Measurements from ENCODE around the gene GAK. TPM values are rescaled to one million over a fixed set of nuclear protein-coding genes. Genes with fewer than 3 reads are reported as not detected.

Gene GAK
- total and polyA plus RNA-seq, 3 experiments from 2014 or later: 82.9 to 118 (median 112) TPM

DNA sequence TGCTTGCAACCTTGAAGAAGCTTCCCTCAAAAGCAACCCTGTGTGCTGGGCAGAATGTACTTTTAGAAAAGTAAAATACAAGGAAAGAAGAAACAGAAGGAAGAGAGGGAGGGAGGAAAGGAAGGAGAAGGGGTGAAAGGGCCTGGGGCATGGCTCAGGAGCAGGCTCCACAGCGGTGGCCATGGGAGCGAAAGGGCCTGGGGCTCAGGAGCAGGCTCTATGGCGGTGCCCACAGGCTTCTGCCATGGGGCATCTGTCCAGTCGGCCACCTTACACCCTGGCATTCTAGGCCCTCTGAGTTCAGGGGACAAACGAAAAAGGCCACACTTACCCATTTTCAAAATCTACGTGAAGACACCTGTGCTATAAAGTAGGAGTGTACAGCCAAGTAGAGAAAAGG, 31.4 kb downstream of the GAK start:
- Histone ChIP-seq H3K4me1 (ENCODE audit: insufficient read depth, low read length) (no peaks in the 10 kb centered on the region), H3K27ac (ENCODE audit: low read depth, low read length) (no peak overlapping the region), H3K27me3 (ENCODE audit: insufficient read depth, low read length, poor library complexity, severe bottlenecking) (no peaks in the 10 kb centered on the region), H3K4me3 (ENCODE audit: low read length) (no peak overlapping the region), H3K36me3 (ENCODE audit: insufficient read depth, low read length) (peaks cover 8% of the 10 kb centered on the region), H3K9me3 (ENCODE audit: low read length) (no peaks in the 10 kb centered on the region)
- ChIA-PET CTCF (no interaction called here), POLR2A (no interaction called here)
- H3K9me3 Mint-ChIP-seq: no peaks in the 10 kb centered on the region
- peaks cover 4 to 70% (median 6%) of the 10 kb centered on the region in 3 donors for H3K36me3 Mint-ChIP-seq
- no peaks in the 10 kb centered on the region for H3K27me3 Mint-ChIP-seq
- peaks cover 6 to 14% (median 11%) of the 10 kb centered on the region in 3 donors for H3K4me1 Mint-ChIP-seq
- peak overlapping the region in 1 of 8 donors; percentile 91 for H3K27ac Mint-ChIP-seq
- no peak for DNase-seq
- H3K4me3 Mint-ChIP-seq: no peak overlapping the region

DNA sequence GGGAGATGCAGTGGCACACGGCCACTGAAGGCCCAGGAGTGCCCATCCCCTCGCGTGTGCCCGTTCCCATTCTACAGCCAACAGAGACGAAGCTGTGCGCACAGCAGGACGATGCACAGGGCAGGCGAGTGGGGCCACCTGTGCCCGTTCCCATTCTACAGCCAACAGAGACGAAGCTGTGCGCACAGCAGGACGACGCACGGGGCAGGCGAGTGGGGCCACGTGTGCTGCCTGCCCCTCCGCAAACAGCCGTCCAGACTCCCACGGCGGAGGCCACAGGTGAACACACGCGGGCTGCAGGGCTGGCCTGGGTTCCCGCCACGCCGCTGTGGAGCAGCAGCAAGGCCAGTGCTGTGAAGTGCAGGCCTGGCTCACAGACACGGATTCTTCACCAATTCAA, 32.0 kb downstream of the GAK start:
- H3K27me3 Mint-ChIP-seq: no peaks in the 10 kb centered on the region
- peaks cover 6 to 14% (median 11%) of the 10 kb centered on the region in 3 donors for H3K4me1 Mint-ChIP-seq
- DNase-seq: no peak

DNA sequence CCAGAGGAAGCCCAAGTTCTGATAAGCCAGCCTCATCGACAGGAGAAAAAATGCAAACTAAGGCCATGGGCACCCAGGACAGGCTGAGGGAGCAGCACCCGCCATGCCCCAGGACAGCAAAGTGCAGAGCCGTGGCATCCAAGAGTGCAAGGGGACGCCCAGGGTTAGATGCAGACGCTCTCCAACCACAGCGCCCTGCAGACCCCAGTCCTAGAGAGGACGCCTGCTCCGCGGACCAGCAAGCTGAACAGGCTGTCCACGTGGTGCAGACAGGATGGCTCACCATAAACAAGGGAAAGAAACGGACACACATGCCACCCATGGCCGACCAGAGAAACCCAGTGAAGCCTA, 32.6 kb downstream of the GAK start:
- H3K4me1 Mint-ChIP-seq: peaks cover 6 to 14% (median 11%) of the 10 kb centered on the region in 3 donors
- H3K4me3 Mint-ChIP-seq: peak overlapping the region in 1 of 7 donors; percentile 45
- peaks cover 4 to 71% (median 4%) of the 10 kb centered on the region in 3 donors for H3K36me3 Mint-ChIP-seq
- no peaks in the 10 kb centered on the region for H3K27me3 Mint-ChIP-seq
- Histone ChIP-seq H3K4me3 (ENCODE audit: low read length) (no peak overlapping the region), H3K4me1 (ENCODE audit: insufficient read depth, low read length) (no peaks in the 10 kb centered on the region), H3K27me3 (ENCODE audit: insufficient read depth, low read length, poor library complexity, severe bottlenecking) (no peaks in the 10 kb centered on the region), H3K9me3 (ENCODE audit: low read length) (no peaks in the 10 kb centered on the region), H3K27ac (ENCODE audit: low read depth, low read length) (no peak overlapping the region), H3K36me3 (ENCODE audit: insufficient read depth, low read length) (peaks cover 8% of the 10 kb centered on the region)
- CTCF ChIA-PET: no interaction called here
- no peaks in the 10 kb centered on the region for H3K9me3 Mint-ChIP-seq
- DNase-seq: no peak
- H3K27ac Mint-ChIP-seq: peak overlapping the region in 4 of 8 donors; percentile 29 to 72 (median 62)
- POLR2A ChIA-PET: no interaction called here

More for the DNA sequence above, 32.0 kb downstream of the GAK start:
- H3K36me3 ChIP-seq (ENCODE audit: insufficient read depth, low read length): peaks cover 8% of the 10 kb centered on the region
- Mint-ChIP-seq H3K4me3 (no peak overlapping the region), H3K27ac (peak overlapping the region in 1 of 8 donors; percentile 29), H3K36me3 (peaks cover 4 to 72% (median 6%) of the 10 kb centered on the region in 3 donors), H3K9me3 (no peaks in the 10 kb centered on the region)
- no peaks in the 10 kb centered on the region for H3K4me1 ChIP-seq (ENCODE audit: insufficient read depth, low read length)
- H3K9me3 ChIP-seq (ENCODE audit: low read length): no peaks in the 10 kb centered on the region
- H3K27ac ChIP-seq (ENCODE audit: low read depth, low read length): no peak overlapping the region
- no peaks in the 10 kb centered on the region for H3K27me3 ChIP-seq (ENCODE audit: insufficient read depth, low read length, poor library complexity, severe bottlenecking)
- ChIA-PET CTCF (no interaction called here), POLR2A (no interaction called here)
- H3K4me3 ChIP-seq (ENCODE audit: low read length): no peak overlapping the region

DNA sequence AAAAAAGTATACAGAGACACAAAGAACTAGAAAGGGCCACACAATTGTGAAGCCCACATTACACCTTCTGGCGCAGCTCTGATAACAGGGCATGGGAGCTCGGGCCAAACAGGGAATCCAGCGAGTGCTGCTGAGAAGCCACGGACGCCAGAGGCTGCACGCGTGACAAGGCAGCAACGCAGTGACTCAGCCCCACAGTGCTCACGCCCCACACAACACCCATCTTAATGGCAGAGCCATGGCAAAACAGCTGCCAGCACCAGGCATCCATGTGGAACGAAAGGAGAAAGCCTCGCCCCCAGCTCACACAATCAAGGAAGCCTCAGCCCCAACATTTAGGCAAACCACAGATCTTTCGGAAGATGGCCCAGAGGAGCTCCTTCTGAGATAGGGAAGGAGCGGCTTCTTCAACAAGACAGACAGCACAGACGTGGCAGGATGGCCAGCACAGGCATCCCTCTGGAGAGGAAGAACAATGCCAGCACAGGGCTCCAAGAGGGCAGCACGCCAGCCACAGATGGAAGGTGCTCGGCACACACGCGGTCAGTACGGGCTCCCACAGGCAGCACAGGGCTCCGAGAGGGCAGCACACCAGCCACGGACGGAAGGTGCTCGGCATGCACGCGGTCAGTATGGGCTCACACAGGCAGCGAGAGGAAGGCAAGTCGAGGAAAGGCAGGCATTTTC, 33.1 kb downstream of the GAK start:
- peaks cover 6 to 14% (median 11%) of the 10 kb centered on the region in 3 donors for H3K4me1 Mint-ChIP-seq
- CTCF ChIA-PET: no interaction called here
- H3K36me3 Mint-ChIP-seq: peaks cover 4 to 75% (median 4%) of the 10 kb centered on the region in 3 donors
- DNase-seq: no peak
- POLR2A ChIA-PET: no interaction called here
- H3K27ac Mint-ChIP-seq: peak overlapping the region in 2 of 8 donors; percentile 72 to 81
- no peak overlapping the region for H3K27ac ChIP-seq (ENCODE audit: low read depth, low read length)
- H3K4me3 ChIP-seq (ENCODE audit: low read length): no peak overlapping the region
- no peaks in the 10 kb centered on the region for H3K9me3 ChIP-seq (ENCODE audit: low read length)
- H3K27me3 Mint-ChIP-seq: no peaks in the 10 kb centered on the region
- no peaks in the 10 kb centered on the region for H3K4me1 ChIP-seq (ENCODE audit: insufficient read depth, low read length)
- no peak overlapping the region for H3K4me3 Mint-ChIP-seq
- no peaks in the 10 kb centered on the region for H3K9me3 Mint-ChIP-seq
- H3K27me3 ChIP-seq (ENCODE audit: insufficient read depth, low read length, poor library complexity, severe bottlenecking): no peaks in the 10 kb centered on the region
- peaks cover 8% of the 10 kb centered on the region for H3K36me3 ChIP-seq (ENCODE audit: insufficient read depth, low read length)

DNA sequence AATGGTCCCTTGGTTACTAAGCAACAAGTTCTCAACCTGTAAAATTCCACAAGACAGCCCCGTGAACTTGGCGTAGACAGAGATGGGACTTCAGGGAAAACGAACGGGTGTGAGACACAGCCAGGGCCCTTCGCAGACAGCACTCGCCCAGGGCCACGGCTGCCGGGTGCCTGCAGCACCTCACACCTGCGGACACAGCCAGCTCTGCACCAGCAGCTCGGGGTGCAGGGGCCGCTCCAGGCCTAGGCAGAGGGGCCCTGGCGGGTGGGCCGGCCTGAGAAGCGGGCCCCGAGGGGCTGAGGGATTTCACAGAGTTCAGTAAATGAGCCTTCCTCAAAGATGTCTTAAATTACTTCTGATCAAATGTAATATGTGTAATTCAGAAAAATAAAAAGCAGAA, 34.0 kb downstream of the GAK start:
- Histone ChIP-seq H3K9me3 (ENCODE audit: low read length) (no peaks in the 10 kb centered on the region), H3K27ac (ENCODE audit: low read depth, low read length) (no peak overlapping the region), H3K36me3 (ENCODE audit: insufficient read depth, low read length) (peaks cover 12% of the 10 kb centered on the region), H3K4me3 (ENCODE audit: low read length) (no peak overlapping the region), H3K4me1 (ENCODE audit: insufficient read depth, low read length) (no peaks in the 10 kb centered on the region), H3K27me3 (ENCODE audit: insufficient read depth, low read length, poor library complexity, severe bottlenecking) (no peaks in the 10 kb centered on the region)
- Mint-ChIP-seq H3K9me3 (no peaks in the 10 kb centered on the region), H3K4me3 (no peak overlapping the region), H3K27ac (no peak overlapping the region), H3K36me3 (peaks cover 4 to 75% (median 4%) of the 10 kb centered on the region in 3 donors), H3K4me1 (peaks cover 6 to 14% (median 11%) of the 10 kb centered on the region in 3 donors), H3K27me3 (no peaks in the 10 kb centered on the region)
- no peak for DNase-seq
- CTCF ChIA-PET: no interaction called here
- POLR2A ChIA-PET: no interaction called here

DNA sequence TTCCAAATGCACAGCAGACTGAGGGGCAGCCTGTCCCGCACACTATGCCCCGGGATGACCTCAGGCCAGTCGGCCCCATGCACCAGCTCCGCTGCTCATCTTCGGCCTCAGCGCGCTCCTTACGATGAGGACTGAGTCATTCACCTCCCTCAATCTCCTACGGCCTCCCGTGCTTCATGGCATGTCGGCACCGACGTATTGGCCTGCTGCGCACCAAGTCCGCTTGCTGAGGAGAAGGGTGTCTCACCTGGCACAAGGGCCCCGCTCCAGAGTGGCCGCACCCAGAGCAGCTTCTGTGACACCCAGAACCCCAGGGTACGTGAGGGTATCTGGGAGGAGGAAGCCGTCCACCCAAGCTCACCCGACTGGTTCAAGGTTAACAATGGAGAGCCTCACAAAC, 35.5 kb downstream of the GAK start:
- H3K27ac Mint-ChIP-seq: peak overlapping the region in 1 of 8 donors; percentile 21
- ChIA-PET POLR2A (no interaction called here), CTCF (no interaction called here)
- no peak overlapping the region for H3K27ac ChIP-seq (ENCODE audit: low read depth, low read length)
- H3K4me1 Mint-ChIP-seq: peaks cover 4 to 10% (median 7%) of the 10 kb centered on the region in 3 donors
- no peaks in the 10 kb centered on the region for H3K9me3 ChIP-seq (ENCODE audit: low read length)
- H3K36me3 Mint-ChIP-seq: peaks cover 0 to 78% (median 1%) of the 10 kb centered on the region in 3 donors
- H3K27me3 Mint-ChIP-seq: no peaks in the 10 kb centered on the region
- H3K9me3 Mint-ChIP-seq: no peaks in the 10 kb centered on the region
- no peak overlapping the region for H3K4me3 Mint-ChIP-seq
- peaks cover 16% of the 10 kb centered on the region for H3K36me3 ChIP-seq (ENCODE audit: insufficient read depth, low read length)
- no peak for DNase-seq
- H3K4me3 ChIP-seq (ENCODE audit: low read length): no peak overlapping the region
- H3K4me1 ChIP-seq (ENCODE audit: insufficient read depth, low read length): no peaks in the 10 kb centered on the region
- H3K27me3 ChIP-seq (ENCODE audit: insufficient read depth, low read length, poor library complexity, severe bottlenecking): no peaks in the 10 kb centered on the region

DNA sequence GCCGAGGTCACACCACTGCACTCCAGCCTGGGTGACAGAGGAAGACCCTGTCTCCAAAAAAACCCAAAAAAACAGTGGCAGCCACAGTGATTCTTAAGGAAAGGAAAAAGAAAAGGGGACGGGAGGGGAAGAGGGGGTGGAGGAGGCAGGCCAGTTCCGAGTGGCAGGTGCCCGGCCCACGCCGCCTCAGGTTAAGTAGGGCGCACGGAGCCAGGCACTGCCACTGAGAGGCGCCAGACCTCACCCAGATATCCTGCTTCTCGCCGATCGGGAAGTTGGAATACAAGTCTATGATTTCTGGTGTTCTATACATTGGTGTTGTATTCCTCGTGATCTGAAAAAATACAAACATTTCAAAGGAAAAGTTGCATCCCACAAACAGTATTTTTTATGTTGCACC, 35.9 kb downstream of the GAK start:
- Mint-ChIP-seq H3K9me3 (no peaks in the 10 kb centered on the region), H3K27me3 (no peaks in the 10 kb centered on the region), H3K36me3 (peaks cover 0 to 78% (median 1%) of the 10 kb centered on the region in 3 donors), H3K27ac (no peak overlapping the region), H3K4me3 (no peak overlapping the region), H3K4me1 (peaks cover 4 to 10% (median 7%) of the 10 kb centered on the region in 3 donors)
- Histone ChIP-seq H3K27ac (ENCODE audit: low read depth, low read length) (no peak overlapping the region), H3K4me3 (ENCODE audit: low read length) (no peak overlapping the region), H3K27me3 (ENCODE audit: insufficient read depth, low read length, poor library complexity, severe bottlenecking) (no peaks in the 10 kb centered on the region), H3K36me3 (ENCODE audit: insufficient read depth, low read length) (peaks cover 16% of the 10 kb centered on the region), H3K9me3 (ENCODE audit: low read length) (no peaks in the 10 kb centered on the region), H3K4me1 (ENCODE audit: insufficient read depth, low read length) (no peaks in the 10 kb centered on the region)
- POLR2A ChIA-PET: no interaction called here
- DNase-seq: no peak
- CTCF ChIA-PET: no interaction called here

DNA sequence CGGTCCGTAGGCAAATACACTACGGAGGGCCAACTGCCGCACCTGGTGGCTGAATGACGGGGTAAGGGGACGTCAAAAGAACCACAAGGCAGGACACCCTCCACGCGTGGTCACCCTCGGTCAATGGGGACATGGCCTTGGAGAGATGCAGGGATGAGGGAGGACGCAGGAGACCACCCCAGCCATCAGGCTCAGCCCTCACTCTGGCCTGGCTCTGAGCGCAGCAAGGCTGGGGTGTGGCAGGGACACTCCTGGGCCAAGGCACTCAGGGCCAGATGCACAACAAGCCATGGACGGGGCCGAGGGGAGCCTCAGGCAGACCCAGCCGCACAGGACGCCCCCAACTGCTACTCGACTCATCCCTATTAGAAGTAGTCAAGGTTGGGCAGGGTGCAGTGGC, 36.5 kb downstream of the GAK start:
- H3K36me3 ChIP-seq (ENCODE audit: insufficient read depth, low read length): peaks cover 16% of the 10 kb centered on the region
- no peak overlapping the region for H3K27ac ChIP-seq (ENCODE audit: low read depth, low read length)
- Mint-ChIP-seq H3K4me3 (no peak overlapping the region), H3K9me3 (no peaks in the 10 kb centered on the region), H3K27ac (no peak overlapping the region), H3K36me3 (peaks cover 0 to 81% (median 1%) of the 10 kb centered on the region in 3 donors), H3K27me3 (no peaks in the 10 kb centered on the region), H3K4me1 (peaks cover 4 to 10% (median 7%) of the 10 kb centered on the region in 3 donors)
- H3K9me3 ChIP-seq (ENCODE audit: low read length): no peaks in the 10 kb centered on the region
- no peak for DNase-seq
- H3K27me3 ChIP-seq (ENCODE audit: insufficient read depth, low read length, poor library complexity, severe bottlenecking): no peaks in the 10 kb centered on the region
- ChIA-PET CTCF (no interaction called here), POLR2A (no interaction called here)
- no peaks in the 10 kb centered on the region for H3K4me1 ChIP-seq (ENCODE audit: insufficient read depth, low read length)
- H3K4me3 ChIP-seq (ENCODE audit: low read length): no peak overlapping the region
